GM21515 (cell line): Measurements from ENCODE around the gene COL27A1.

Experiments
- ATAC-seq: cut with Tn5 transposase; IDR thresholded peaks from one replicate; pipeline ENCODE4 v1.9.1; 2021; ENCODE audit not compliant: unreplicated experiment

COL27A1 gene

GRCh38 chr9:114143234-114143633 is 12.1 kb upstream of the COL27A1 start:
- no peak for ATAC-seq

DNA sequence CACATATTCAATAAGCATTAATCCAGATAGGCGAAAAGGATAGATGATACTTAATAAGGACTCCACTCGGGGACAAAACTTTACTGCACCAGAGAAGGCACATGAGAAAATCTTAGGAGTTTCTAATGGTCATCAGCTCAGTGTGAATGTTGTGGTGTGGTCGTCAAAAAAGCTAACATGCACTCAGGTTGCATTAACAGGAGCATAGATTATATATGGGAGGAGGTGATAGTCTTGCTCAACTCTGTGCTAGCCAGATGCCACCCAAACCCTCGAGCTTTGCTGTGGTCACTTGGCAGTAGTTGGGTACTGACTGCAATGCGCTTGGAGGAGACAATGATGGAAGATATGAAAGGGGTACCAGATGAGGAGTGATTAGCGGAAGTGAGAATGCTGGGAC is 8.6 kb upstream of the COL27A1 start:
- no peak for ATAC-seq

DNA sequence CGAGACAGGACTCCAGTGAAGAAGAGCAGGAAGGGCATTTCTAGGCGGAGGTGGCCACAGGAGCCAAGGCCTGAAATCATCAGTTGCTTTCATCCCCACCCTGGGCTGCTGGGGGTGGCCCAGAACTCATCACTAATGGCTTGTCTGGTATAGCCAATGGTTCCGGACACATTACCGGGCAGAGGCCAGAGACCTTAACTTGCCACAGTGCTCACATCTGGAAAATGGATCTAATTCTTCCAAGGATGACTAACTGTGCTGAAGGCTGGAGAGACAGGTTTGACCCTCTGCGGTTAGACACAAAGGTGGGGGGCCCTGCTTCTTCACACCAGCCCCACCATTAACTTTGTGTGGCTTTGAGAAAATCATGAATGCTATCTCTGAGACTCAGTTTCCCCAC is 6.2 kb upstream of the COL27A1 start:
- no peak for ATAC-seq

- no peak for ATAC-seq
These were observed 5.5 kb upstream of the COL27A1 start for GRCh38 chr9:114149765-114150340.

DNA sequence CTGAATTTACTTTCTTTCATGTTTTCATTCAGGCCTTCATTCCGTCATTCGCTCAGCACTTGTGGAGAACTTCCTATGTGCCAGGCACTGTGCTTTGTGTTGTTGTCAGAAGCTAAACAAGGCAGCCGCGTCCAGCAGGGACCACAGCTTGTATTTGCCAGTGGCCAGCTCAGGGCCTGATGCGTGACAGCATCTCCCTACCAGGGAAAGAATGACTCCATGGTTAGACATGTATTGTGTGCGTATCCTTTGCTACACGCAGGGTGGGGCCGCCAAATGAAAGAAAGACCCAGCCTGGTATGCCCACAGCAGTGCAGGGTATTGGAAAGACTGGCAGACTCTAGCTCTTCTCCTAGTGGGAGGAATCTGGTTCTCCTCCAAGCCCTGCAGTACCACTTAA is 4.7 kb upstream of the COL27A1 start:
- no peak for ATAC-seq

DNA sequence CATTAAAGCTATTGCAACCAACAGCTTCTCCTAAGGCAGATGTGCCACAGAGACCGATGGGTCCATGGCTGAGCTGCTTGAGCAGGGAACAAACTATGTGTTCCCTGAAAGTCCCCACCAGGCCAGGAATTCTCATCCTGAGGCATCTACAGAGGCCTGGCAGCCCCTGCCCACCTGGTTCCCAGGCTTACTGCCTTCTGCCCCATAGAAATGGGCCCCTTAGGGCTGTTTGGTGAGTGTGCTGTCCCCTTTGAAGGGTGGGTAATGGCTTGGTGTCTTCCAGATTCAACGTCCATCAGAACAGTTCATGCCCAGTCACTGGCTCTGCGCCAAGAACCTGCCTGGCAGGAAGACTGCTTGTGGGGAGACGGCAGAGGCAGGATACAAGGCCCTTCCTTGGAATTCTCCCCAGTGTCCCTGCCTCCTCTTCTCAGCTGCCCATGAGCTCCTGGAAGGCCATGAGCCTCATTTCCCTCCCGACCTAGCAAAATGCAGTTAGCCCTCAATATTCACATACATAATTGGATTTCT is 3.8 kb upstream of the COL27A1 start:
- ATAC-seq = no peak

DNA sequence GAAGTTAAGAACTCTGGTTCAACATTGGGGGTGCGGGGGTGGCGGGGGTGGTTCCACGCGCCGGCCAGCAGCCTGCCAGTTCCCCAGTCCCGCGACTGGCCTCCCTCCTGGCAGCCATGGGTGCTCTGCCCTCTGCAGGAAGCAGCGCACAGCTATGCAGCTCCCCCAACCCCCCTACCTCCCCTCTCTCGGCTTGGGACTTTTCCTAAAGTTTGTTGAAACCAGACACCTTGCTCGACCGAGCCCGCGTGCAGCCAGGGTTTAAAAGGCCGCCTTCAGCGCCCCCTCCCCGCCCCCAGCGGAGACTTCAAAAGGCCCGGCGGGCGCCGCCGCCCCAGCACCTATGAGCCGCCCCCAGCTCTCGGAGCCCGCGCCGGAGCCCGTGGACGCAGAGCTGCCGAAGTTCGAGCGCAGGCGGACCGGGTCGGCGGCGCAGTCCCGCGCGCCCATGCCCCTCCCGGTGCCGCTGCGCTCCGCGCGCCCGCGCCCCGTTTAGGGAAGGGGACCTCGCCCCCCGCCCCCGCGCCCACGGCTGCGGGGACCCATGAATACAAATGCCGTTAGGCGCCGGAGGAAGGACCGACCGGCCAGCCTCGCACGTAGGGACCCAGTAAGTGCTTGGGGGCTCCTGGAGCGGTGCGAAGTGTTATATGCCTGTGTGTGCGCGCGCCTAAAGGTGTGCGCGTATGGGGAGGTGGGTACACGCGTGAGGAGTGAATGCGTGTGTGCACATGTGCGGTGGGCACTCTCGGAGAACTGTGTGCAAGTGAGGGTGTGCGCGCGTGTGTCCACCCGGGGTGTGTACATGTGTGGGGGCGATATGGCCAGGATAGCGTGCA is 1.4 kb upstream of the COL27A1 start:
- ATAC-seq = no peak

DNA sequence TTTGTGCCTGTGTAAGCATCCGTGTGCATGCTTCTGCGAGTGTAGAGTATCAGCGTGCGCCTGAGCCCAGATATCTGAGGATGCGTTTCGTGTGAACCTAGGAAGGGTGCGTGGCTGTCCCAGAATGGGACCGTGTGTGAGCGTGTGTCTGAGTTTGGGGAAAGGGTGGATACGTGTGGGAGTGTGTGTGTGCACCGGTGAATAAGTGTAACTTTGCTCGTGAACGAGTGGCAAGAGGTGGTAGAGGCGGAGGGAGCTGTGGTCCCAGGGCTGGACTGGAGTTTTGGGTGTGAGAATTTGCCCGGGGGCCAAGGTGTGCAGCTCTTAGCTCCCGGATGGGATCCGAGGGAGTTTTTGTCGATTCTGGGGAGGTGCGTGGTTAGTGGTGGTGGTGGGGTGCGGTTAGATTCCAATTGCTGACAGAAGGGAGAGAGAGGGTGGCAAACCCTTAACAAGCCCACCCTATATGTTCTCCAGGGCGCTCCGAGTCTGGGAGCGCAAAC is 686 bp upstream of the COL27A1 start:
- no peak for ATAC-seq

DNA sequence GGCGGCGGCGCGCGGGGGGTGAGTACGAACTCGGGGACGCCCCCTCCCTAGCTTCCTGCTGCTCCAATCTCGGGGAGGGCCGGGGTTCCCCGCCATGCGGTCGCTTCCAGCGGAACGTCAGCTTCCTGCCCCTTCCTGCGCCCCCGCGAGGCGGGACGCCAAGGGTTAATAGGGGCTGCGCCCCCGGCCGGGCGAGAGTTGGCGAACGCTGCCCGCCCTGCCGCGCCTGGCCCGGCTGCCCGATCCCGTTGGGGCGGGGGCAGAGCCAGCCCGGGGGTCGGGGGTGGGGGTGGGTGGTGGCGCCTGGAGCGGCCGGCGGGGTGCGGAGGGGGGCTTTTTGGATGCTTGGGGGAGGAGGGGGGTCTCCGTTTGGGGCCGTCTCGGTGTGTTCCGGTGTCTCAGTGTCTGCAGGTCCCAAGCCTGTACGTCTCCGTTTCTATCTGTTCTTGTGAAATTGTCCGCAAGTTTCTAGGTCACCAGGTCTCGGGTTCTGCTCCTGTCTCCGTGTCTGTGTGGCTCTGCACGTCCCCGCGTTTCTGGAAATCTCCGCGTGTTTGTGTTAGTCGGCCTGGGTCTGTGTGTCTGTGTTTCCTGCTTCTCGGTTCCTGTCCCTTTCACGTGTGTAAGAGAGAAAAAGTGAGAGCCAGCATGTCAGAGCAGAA is 789 bp downstream of the COL27A1 start:
- ATAC-seq = no peak

GRCh38 chr9:114156657-114157421 is 1.5 kb downstream of the COL27A1 start:
- no peak for ATAC-seq

DNA sequence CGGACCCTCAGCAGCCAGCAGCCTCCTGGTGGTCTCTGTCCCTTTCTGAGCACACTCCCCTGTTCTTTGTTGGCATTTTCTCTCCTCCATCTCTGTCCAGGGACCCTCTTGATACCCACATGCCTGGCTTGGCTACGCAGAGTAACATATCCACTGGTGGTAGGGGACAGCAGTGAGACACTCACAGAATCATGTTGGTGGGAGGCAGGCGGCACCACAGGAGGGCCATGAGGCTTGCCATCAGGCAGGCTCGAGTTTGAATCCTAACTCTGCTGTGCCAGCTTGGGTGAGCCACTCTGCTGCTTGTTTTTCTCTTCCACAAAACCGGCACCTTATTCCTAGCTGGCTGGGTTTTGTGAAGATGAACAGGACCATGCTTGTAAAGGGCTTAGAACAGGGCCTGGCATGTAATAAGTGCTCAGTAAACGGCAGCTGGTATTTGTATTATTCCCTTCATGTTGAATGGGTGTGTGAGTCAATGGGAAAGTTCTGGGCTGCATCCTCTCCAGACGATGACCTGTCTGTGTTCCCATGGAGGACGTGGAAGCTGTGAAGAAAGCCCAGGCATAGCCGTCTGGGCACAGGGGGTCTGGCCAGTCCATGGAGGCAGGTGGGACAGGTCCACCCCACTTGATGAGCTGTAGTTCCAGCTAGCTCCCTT is 2.3 kb downstream of the COL27A1 start:
- ATAC-seq = no peak

DNA sequence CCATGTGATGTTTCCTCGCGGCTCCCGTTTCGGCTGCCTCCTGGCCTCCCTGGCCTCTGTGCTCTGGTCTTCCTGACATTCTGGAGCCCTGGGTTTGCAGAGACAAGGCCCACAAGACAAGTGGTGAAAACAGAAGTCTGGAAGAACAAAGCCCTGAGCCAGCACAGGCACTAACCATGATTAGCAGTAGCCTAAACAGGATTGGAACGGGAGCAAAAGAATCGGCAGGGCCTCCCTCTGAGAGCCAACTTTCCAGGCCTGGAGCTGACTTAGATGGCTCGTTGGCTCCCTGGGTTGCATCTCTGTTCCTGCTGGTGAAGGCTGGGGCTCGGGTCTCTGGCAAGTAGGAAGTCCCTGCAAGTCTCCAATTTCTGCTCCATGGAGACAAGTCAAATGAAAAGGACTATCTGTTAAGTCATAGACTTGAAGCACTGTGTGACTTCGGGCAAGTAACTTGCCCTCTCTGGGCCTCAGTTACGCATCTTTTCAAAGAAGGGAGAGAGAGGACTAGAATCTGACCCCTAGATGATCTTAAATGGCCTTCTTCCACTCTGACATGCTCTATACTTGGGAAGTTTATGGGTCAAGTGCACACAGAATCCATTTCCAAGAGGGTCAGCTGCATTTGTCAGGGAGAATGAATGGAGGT is 3.3 kb downstream of the COL27A1 start:
- no peak for ATAC-seq

DNA sequence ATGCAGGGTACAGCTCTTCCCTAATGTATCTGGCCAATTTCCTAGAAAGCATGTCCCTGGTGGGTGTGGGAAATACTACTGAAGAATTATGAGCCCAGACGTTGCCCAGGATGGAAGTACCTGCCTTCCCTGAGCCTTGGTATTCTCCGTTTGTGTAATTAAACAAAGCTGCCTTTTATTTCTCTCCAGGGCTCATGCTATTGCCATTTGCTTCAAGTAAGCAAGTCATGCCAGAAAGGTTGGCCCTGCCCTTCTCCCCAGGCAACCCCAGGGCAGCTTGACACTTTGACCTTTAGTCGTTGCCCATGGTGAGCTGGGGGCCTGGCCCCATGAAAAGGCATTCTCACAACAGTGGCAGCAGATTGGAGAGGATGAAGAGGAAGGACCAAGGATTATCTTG is 4.4 kb downstream of the COL27A1 start:
- ATAC-seq = no peak

DNA sequence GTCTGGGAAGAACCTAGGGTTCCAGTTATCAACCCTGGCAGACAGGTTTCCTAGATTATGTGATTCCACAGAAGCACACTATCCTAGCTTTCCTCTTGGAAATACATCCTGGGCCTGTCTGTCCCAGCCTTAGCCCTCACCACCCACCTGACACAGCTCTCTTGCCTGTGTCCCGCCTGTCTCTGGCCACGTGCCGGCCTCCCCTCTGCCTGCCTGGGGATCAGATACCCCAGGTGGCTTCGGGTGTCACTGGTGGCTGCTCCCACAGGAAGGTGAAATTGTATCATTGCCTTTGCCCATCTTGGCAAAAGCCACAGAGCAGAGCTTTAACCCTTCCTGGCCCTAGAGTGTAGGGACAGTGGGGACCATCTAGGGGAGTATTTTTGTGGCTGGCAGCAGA is 6.2 kb downstream of the COL27A1 start:
- no peak for ATAC-seq

DNA sequence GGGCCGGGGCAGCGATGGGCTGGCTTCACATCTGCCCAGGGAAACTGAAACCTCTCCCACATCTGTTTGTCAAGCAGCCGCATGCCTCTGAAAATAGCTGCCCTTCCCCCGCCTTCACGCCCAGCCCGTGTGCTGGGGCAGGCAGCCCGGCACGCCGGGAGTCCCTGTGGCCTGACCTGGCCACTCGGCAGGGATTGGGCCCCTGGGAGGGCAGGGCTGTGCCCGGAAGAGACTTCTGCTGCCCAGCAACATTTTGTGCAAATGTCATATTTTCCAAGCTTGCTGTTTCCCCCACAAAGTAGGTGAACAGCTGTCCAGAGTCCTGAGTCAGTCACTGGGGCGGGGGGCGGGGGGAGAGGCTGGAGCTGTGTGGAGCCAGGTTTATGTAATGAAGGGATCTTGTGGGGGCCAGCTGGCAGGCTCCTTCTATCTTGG is 8.2 kb downstream of the COL27A1 start:
- no peak for ATAC-seq

GRCh38 chr9:114164191-114164794 is 9.0 kb downstream of the COL27A1 start:
- ATAC-seq = no peak

GRCh38 chr9:114165407-114166102 is 10.2 kb downstream of the COL27A1 start:
- no peak for ATAC-seq

- no peak for ATAC-seq
These were observed 10.8 kb downstream of the COL27A1 start for GRCh38 chr9:114166103-114166470.
